ENCODE measurements around the gene BMP6. TPM values are rescaled to one million over a fixed set of nuclear protein-coding genes. Genes with fewer than 3 reads are reported as not detected.
A peak's percentile ranks its signal among the peaks of the same experiment; 100 is the strongest.

BMP6 gene
- total RNA-seq, 2 donors from 2014 or later, result 1.0 to 2.1 TPM

DNA sequence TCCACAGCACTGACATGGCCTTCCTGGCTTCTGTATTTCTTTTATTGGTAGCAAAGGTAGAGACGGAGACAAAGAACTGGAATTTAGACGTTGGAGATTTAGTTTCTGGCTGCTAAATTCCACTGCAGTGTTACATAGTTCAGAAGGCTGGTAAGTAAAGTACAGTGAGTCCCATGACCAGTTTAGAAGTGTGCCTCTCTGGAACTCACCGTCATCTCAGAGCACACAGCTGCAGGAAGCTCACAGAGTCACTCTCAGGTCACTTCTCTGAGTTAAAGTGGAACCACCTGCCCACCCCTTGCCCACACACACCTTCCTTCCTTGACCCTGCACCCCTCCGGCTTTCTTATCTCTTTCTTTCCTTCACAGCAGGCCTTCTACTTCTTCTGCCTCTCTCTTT is 19.6 kb upstream of the BMP6 start:
- intact Hi-C loops (cut with DNase I, micrococcal nuclease), result no loop called here
- DNase-seq (no peak), ATAC-seq (no peak)

DNA sequence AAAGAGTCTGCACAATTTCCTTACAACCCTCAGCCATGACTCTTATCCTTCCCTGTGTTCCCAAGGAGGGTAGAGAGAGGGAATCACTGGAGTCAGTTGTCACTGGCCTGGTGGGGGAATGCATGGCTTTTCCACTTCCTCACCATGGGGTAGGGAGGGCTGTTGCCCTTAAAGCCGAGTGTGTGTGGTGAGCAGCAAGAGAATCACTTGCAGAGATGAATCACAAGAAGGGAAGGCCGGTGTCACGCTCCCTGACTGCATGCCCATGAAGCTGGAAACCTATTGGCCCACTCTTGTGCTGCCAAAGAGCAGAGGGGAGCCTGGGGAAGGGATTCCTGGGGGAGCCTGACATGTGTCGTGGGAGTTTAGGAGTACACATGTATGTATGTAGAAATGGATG is 18.1 kb upstream of the BMP6 start:
- DNase-seq (no peak), ATAC-seq (no peak)
- intact Hi-C loops (cut with DNase I, micrococcal nuclease), result no loop called here

GRCh38 chr6:7719364-7719850 is 6.5 kb upstream of the BMP6 start:
- no peak for ATAC-seq
- intact Hi-C loops (cut with DNase I, micrococcal nuclease), result no loop called here
- no peak for DNase-seq

- ATAC-seq, result no peak
- no peak for DNase-seq
- intact Hi-C loops (cut with DNase I, micrococcal nuclease), result loop anchor here in 1 of 2 donors (5.0 kb wide), 1 partner anchor 287 kb away; no protein-coding TSS in a partner anchor
These were observed 5.6 kb upstream of the BMP6 start for GRCh38 chr6:7720346-7720745.

DNA sequence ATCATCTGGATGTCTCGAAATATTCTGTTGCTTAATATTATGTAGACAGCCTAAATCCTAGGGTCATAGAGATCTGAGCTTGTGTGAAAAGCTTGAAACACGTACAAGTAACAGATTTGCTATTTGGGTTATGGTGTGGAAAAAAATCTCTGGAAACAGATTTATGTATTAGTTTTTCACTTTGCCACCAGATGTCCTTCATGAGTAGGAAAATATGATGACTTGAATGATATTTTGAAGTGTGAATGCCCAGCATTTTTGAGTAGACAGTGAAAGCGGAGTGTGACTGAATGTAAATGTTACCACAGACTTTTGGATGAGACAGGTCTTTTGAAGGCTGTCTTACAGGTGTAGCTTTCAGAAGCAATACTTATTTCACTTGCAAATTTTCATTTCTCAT is 4.2 kb upstream of the BMP6 start:
- intact Hi-C loops (cut with DNase I, micrococcal nuclease), result loop anchor here in 1 of 2 donors (5.0 kb wide), 1 partner anchor 286 kb away; no protein-coding TSS in a partner anchor
- DNase-seq, result no peak
- ATAC-seq, result no peak

DNA sequence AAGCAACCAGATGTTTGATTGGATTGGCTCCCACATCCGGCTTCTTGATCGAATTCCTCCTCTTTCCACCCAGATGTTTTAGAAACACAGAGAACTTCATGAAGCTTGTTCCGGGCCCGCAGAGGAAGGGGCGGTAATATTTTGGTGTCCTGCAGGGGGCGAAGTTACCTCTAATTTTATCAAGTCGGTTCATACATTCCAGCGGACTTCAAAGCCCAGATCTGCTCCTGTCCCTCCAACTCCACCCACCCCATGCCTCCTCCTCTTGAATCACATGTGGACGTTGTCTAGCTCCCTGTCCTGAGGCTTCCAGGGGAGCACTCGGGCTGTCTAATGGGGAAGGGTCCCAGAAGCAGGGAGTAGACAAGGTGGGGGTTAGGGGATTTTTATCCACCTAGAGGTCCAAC is 2.9 kb upstream of the BMP6 start:
- peak; percentile 55 to 83 for DNase-seq
- intact Hi-C loops (cut with DNase I, micrococcal nuclease), result loop anchor here in 1 of 2 donors (5.0 kb wide), 1 partner anchor 284 kb away; no protein-coding TSS in a partner anchor

GRCh38 chr6:7723554-7723953 is 2.3 kb upstream of the BMP6 start:
- ATAC-seq, result no peak
- DNase-seq, result no peak
- intact Hi-C loops (cut with DNase I, micrococcal nuclease), result loop anchor here in 1 of 2 donors (5.0 kb wide), 1 partner anchor 284 kb away; no protein-coding TSS in a partner anchor

More for the DNA sequence above, 2.9 kb upstream of the BMP6 start:
- peak; percentile 29 for ATAC-seq

- intact Hi-C loops (cut with DNase I, micrococcal nuclease), result no loop called here
- ATAC-seq (no peak), DNase-seq (no peak)
These were observed 487 bp upstream of the BMP6 start for GRCh38 chr6:7725412-7725811.

- ATAC-seq, result peak; percentile 64
These were observed 652 bp downstream of the BMP6 start for GRCh38 chr6:7726416-7727085.

GRCh38 chr6:7727086-7727945 is 1.4 kb downstream of the BMP6 start:
- DNase-seq (peak in 1 of 2 donors; percentile 12), ATAC-seq (no peak)
- intact Hi-C loops (cut with DNase I, micrococcal nuclease), result no loop called here

More at GRCh38 chr6:7726416-7727085, 652 bp downstream of the BMP6 start:
- DNase-seq, result peak in 1 of 2 donors; percentile 22
- intact Hi-C loops (cut with DNase I, micrococcal nuclease), result no loop called here

DNA sequence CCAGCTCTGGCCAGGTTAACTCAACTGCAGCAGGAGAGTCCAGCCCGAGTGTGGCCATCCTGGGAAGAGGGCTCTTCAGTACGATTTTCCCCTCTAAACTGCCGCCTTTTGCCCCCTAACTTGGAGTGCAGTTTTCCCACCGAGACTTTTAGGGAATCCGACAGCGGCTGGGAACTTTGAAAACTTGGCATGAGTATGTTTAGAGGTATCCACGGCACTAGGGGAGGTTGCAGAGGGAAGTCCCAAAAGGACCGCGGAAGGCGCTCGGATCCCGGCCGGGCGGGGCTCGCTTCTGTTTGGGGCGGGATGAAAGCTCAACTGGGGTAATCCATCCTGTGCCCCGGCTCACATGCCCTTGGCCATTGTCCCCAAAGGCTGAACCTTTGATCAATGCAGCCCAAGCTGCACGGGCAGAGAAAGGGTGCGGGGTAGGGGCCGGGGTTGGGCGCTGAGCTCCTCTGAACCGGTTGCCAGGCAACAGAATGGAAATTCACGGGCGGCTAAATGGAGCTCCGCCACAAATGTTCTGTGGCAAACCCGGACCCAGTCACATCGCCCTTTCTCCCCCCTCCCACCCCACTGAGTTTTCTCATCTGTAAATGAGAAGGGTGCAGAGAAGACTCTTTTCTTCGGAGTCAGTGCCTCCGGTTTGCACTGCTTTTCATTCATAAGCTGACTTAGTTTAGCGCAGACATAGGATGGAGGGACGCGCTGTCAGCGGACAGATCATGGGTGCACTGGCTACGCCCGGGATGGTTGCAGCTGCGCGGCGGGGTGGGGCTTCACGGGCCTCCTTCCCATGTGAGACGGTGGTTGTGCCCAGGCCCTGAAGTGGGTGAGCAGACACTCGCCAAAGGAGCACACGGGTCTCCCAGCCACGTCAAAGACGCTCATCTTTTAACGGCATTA is 2.3 kb downstream of the BMP6 start:
- intact Hi-C loops (cut with DNase I, micrococcal nuclease), result no loop called here
- ATAC-seq (no peak), DNase-seq (peak in 1 of 2 donors; percentile 28)

GRCh38 chr6:7728855-7729590 is 3.1 kb downstream of the BMP6 start:
- DNase-seq (no peak), ATAC-seq (no peak)
- intact Hi-C loops (cut with DNase I, micrococcal nuclease), result no loop called here

DNA sequence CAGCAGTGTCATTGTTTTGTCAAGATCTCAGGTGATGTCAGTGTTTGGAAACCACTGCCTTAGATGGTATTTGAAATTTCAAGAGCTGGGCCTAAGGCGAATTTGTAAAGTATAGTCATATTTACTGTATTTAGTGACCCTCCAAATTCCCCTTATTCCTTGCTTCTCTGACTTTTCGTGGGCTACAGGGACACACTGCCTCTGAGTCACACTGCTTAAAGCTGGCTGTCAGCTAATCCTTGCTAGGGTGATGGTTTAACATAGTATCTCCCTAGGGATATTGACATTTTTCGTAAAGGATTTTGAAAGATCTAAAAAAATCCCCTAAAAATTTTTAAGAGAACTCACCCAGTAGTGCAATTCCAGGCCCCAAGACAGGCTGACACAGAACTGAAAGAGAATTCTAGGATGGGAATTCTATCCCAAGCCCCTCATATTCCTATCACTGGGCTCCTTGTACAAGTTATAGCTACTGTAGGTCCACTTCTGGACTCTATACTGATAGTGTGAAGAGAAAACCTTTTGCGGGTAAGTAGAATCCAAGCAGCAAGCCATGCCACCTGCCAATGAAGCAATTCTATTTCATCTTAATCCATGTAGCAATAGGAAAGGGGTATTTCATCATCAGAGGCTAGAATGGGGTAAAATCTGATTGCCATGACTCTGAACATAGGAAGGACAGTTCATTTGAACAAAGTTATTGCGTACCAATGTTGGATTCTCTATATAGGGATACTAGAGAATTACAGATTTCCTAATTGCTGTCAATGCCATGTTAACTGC is 4.3 kb downstream of the BMP6 start:
- DNase-seq (no peak), ATAC-seq (no peak)
- intact Hi-C loops (cut with DNase I, micrococcal nuclease), result no loop called here

- intact Hi-C loops (cut with DNase I, micrococcal nuclease), result no loop called here
- ATAC-seq (no peak), DNase-seq (no peak)
These were observed 4.9 kb downstream of the BMP6 start for GRCh38 chr6:7730784-7731227.

DNA sequence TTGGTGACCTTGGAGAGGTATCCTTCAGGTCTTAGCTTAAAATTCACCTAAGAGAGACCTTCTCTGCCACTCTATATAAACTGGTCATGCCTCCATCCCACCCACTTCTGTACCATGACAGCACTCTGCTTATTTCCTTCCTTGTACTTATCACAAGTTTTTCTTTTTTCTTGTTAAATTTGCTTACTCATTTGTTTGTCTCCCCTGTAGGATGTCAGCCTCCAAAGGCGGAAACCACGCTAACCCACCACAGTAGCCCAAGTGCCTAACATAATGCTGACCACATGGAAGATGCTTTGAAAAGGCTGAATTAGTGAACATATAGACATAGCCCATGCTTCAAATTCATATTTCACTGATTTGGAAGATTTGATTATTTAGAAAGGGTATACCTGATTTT is 5.4 kb downstream of the BMP6 start:
- DNase-seq (no peak), ATAC-seq (no peak)
- intact Hi-C loops (cut with DNase I, micrococcal nuclease), result no loop called here

- intact Hi-C loops (cut with DNase I, micrococcal nuclease), result no loop called here
- DNase-seq (no peak), ATAC-seq (no peak)
These were observed 6.3 kb downstream of the BMP6 start for GRCh38 chr6:7732228-7732627.

GRCh38 chr6:7734707-7735383 is 8.9 kb downstream of the BMP6 start:
- ATAC-seq, result no peak

More at GRCh38 chr6:7734707-7735383, 8.9 kb downstream of the BMP6 start:
- intact Hi-C loops (cut with DNase I, micrococcal nuclease), result no loop called here
- DNase-seq, result no peak
